B cell (primary cell): ENCODE data around the gene SYT17. TPM values are rescaled to one million over a fixed set of nuclear protein-coding genes. Genes with fewer than 3 reads are reported as not detected.

Experiments used
- ATAC-seq: fragments of 200-7000 bp; cut with Tn5 transposase; one replicate; pipeline ENCODE4 v1.10.0; 2021; ENCODE audit warnings: low read depth, mild to moderate bottlenecking, moderate number of reproducible peaks, moderate library complexity
- CTCF ChIA-PET: fragments of 350-600 bp; sonication (Branson Sonifier 250); formaldehyde crosslinking; loops from one replicate; lab custom pipeline; 2021; ENCODE audit warnings: antibody characterized with exemption, inconsistent platforms; lab: Charles Lee
- POLR2A ChIA-PET: fragments of 350-600 bp; sonication (Branson Sonifier 250); formaldehyde crosslinking; loops from one replicate; lab custom pipeline; 2021; ENCODE audit warnings: antibody characterized with exemption; lab: Charles Lee
- DNase-seq: peaks from one replicate; pipeline ENCODE4 v3.0.0; 2013
- H2AFZ ChIP-seq: 2 replicates; pipeline ENCODE4 v1.6.1; 2012; ENCODE audit warnings: mild to moderate bottlenecking, low read depth, low read length; ENCODE audit not compliant: insufficient read depth, poor library complexity, severe bottlenecking
- H3K27ac ChIP-seq, 2 donors: 1 replicate in 1 of 2; 2 replicates in 1 of 2; pipeline ENCODE4 v1.5.1; 2012 to 2013; ENCODE audit warnings: low read length in 2 of 2, mild to moderate bottlenecking in 2 of 2, moderate library complexity in 1 of 2
- H3K27me3 ChIP-seq, 4 experiments: fragments of 200-600 bp in 1 of 4; sonication (generic) in 1 of 4; replicated peaks in 1 of 4; 1 replicate in 2 of 4; 2 replicates in 2 of 4; pipeline versions ENCODE4 v1.6.1 to v1.7.0; 2013 to 2016; ENCODE audit warnings: low read length in 3 of 4, mild to moderate bottlenecking in 2 of 4, mixed read lengths in 1 of 4, moderate library complexity in 1 of 4; ENCODE audit not compliant: insufficient read depth in 4 of 4, control insufficient read depth in 3 of 4; ENCODE audit errors: control extremely low read depth in 1 of 4
- H3K36me3 ChIP-seq, 2 experiments: replicated peaks in 1 of 2; 1 replicate in 1 of 2; 2 replicates in 1 of 2; pipeline versions ENCODE4 v1.6.1 to v1.7.1; 2013; ENCODE audit warnings: low read length in 1 of 2; ENCODE audit not compliant: insufficient read depth in 2 of 2, control insufficient read depth in 1 of 2; ENCODE audit errors: control extremely low read depth in 1 of 2, extremely low read depth in 1 of 2
- H3K4me1 ChIP-seq, 2 donors: fragments of 200-600 bp in 1 of 2; sonication (generic) in 1 of 2; 1 replicate in 1 of 2; 2 replicates in 1 of 2; pipeline versions ENCODE4 v1.5.1 to v1.6.1; 2013 to 2017; ENCODE audit warnings: low read length in 2 of 2; ENCODE audit not compliant: control insufficient read depth in 2 of 2, insufficient read depth in 2 of 2
- H3K4me2 ChIP-seq: replicated peaks from 2 replicates; pipeline ENCODE3; 2012; ENCODE audit warnings: mild to moderate bottlenecking, low read depth, low read length; ENCODE audit not compliant: poor library complexity, severe bottlenecking
- H3K4me3 ChIP-seq, 5 experiments: fragments of 200-600 bp in 1 of 5; sonication (generic) in 1 of 5; 1 replicate in 3 of 5; 2 replicates in 2 of 5; pipeline versions ENCODE4 v1.5.1 to v1.7.0; 2011 to 2016; ENCODE audit warnings: low read length in 4 of 5, mild to moderate bottlenecking in 4 of 5, low read depth in 2 of 5, control low read depth in 1 of 5, moderate library complexity in 1 of 5; ENCODE audit not compliant: insufficient read depth in 1 of 5; ENCODE audit errors: control extremely low read depth in 1 of 5, extremely low read depth in 1 of 5
- H3K79me2 ChIP-seq: fragments of 200-600 bp; sonication (generic); one replicate; pipeline ENCODE4 v1.6.0; 2016; ENCODE audit warnings: low read length; ENCODE audit not compliant: control insufficient read depth, insufficient read depth
- H3K9ac ChIP-seq: fragments of 200-600 bp; sonication (generic); 2 replicates; pipeline ENCODE4 v1.6.1; 2017; ENCODE audit warnings: mild to moderate bottlenecking, low read length, moderate library complexity
- H3K9me3 ChIP-seq, 3 donors: one replicate each; pipeline versions ENCODE4 v1.6.1 to v1.7.1; 2013; ENCODE audit warnings: low read length in 2 of 3; ENCODE audit not compliant: control insufficient read depth in 2 of 3, insufficient read depth in 1 of 3; ENCODE audit errors: control extremely low read depth in 1 of 3
- H4K20me1 ChIP-seq: 2 replicates; pipeline ENCODE4 v1.6.0; 2012; ENCODE audit warnings: mild to moderate bottlenecking, low read length; ENCODE audit not compliant: insufficient read depth, control insufficient read depth, poor library complexity, severe bottlenecking
- H3K27ac Mint-ChIP-seq: one replicate; pipeline ENCODE4 v1.8.0; 2021; ENCODE audit warnings: mixed read lengths
- H3K27me3 Mint-ChIP-seq: one replicate; pipeline ENCODE4 v1.8.0; 2021; ENCODE audit warnings: mixed read lengths
- H3K4me1 Mint-ChIP-seq: one replicate; pipeline ENCODE4 v1.8.0; 2021; ENCODE audit warnings: mixed read lengths
- H3K4me3 Mint-ChIP-seq: one replicate; pipeline ENCODE4 v1.8.0; 2021; ENCODE audit warnings: mixed read lengths
- H3K9me3 Mint-ChIP-seq: one replicate; pipeline ENCODE4 v1.8.0; 2022; ENCODE audit warnings: mixed read lengths; ENCODE audit not compliant: insufficient read depth
- EZH2 ChIP-seq: IDR thresholded peaks from 2 replicates; pipeline ENCODE4 v1.6.1; 2012; ENCODE audit warnings: borderline replicate concordance, low read depth, mild to moderate bottlenecking, moderate library complexity, low read length; ENCODE audit not compliant: insufficient read depth, poor library complexity, severe bottlenecking
- WGBS: methylation state at CpG from one replicate; pipeline ENCODE4 v1.1.5; 2013; ENCODE audit warnings: missing lambda C conversion rate; ENCODE audit not compliant: insufficient coverage; 5-methylcytosine and 5-hydroxymethylcytosine counted together
- intact Hi-C: fragments of 100-400 bp; cut with micrococcal nuclease; formaldehyde crosslinking; loops from one replicate; pipeline ENCODE4 v1.10.0; 2022
- polyA plus RNA-seq: library from polyadenylated mRNA; depleted of rRNA; stranded (reverse); fragments of >200 nt; gene quantifications from 2 replicates; pipeline ENCODE4 v1.2.3, GENCODE V29; 2012
- total RNA-seq, 2 donors: library from RNA; stranded (reverse); fragments of 120-200 nt in 1 of 2; gene quantifications; 1 replicate in 1 of 2; 2 replicates in 1 of 2; pipeline versions ENCODE4 v1.2.3 to v1.2.4, GENCODE V29; 2013 to 2022
- TF ChIP-seq, protein P1 (sequence below): fragments of 200-600 bp; IDR thresholded peaks from one replicate; pipeline ENCODE4 v1.8.0; 2022; ENCODE audit warnings: antibody characterized with exemption, mild to moderate bottlenecking

Gene SYT17
- total and polyA plus RNA-seq, 2 donors (not counting 1 experiment from before 2014, with no cell fraction given) = 24.9 to 27.7 TPM

DNA sequence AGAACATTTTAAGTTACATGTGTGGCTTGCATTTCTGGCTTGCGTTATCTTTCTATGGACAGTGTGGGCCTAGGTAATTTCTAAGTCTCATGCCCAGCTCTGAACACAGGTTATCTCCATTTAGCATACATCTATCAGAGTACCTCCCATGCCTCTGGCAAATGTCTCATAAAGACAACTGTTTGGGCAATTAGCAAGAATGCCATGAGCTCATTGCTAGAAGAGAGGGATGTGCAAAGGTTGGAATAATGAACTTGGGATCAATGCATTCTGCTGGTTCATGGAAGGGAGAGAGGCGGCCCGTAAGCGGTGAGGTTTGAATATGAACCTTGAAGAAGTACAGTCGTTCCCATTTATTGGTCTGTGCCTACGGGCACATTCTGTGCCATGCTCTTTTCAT, 14.4 kb downstream of the SYT17 start:
- DNase-seq (no peak), ATAC-seq (no peak)
- Mint-ChIP-seq H3K27ac (no peak overlapping the region), H3K27me3 (no peaks in the 10 kb centered on the region), H3K9me3 (no peaks in the 10 kb centered on the region), H3K4me1 (peaks cover 9% of the 10 kb centered on the region), H3K4me3 (no peak overlapping the region)
- H3K27me3 ChIP-seq = no peaks in the 10 kb centered on the region
- ChIA-PET CTCF (interaction anchor here (2.1 kb wide), 1 partner anchor 189 kb away, joined by 8 read pairs; no protein-coding TSS in a partner anchor), POLR2A (no interaction called here)
- H3K4me2 ChIP-seq = no peak overlapping the region
- no peak overlapping the region for H2AFZ ChIP-seq
- H3K9me3 ChIP-seq = peaks cover 0 to 4% (median 0%) of the 10 kb centered on the region in 3 donors
- H3K4me3 ChIP-seq = no peak overlapping the region
- no peaks in the 10 kb centered on the region for H3K79me2 ChIP-seq
- H3K36me3 ChIP-seq = no peaks in the 10 kb centered on the region
- no peak for TF ChIP-seq EZH2
- TF ChIP-seq, protein P1, sequence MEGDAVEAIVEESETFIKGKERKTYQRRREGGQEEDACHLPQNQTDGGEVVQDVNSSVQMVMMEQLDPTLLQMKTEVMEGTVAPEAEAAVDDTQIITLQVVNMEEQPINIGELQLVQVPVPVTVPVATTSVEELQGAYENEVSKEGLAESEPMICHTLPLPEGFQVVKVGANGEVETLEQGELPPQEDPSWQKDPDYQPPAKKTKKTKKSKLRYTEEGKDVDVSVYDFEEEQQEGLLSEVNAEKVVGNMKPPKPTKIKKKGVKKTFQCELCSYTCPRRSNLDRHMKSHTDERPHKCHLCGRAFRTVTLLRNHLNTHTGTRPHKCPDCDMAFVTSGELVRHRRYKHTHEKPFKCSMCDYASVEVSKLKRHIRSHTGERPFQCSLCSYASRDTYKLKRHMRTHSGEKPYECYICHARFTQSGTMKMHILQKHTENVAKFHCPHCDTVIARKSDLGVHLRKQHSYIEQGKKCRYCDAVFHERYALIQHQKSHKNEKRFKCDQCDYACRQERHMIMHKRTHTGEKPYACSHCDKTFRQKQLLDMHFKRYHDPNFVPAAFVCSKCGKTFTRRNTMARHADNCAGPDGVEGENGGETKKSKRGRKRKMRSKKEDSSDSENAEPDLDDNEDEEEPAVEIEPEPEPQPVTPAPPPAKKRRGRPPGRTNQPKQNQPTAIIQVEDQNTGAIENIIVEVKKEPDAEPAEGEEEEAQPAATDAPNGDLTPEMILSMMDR = no peak
- no peaks in the 10 kb centered on the region for H4K20me1 ChIP-seq
- no peak overlapping the region for H3K9ac ChIP-seq
- intact Hi-C loops = no loop called here
- 89% methylated on average over 5 of the region's 6 CpGs for WGBS
- no peak overlapping the region for H3K27ac ChIP-seq
- H3K4me1 ChIP-seq = peaks cover 0 to 9% of the 10 kb centered on the region in 2 donors

DNA sequence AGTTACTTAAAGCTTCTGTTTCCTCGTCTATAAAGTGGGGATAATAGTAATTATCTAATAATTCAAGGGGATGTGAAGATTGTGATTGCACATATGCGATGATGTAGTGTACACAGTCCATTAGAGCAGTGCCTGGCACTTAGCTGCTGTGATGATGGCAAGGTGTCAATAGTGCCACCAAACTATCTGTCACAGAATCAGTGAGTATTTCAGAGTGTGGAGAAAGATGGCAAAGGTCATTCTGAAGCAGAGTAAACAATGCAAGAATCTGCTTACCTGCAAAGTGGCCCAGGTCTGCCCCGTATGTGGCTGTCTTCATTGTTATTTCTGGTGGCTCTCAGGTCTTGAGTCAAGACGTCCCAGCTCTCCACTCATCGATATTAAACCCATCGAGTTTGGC, 15.1 kb downstream of the SYT17 start:
- H3K27ac Mint-ChIP-seq = no peak overlapping the region
- CTCF ChIA-PET = interaction anchor here (2.1 kb wide), 1 partner anchor 189 kb away, joined by 8 read pairs; no protein-coding TSS in a partner anchor

More for the DNA sequence above, 15.1 kb downstream of the SYT17 start:
- no peak overlapping the region for H3K4me3 Mint-ChIP-seq
- 94% methylated on average over 5 of the region's 6 CpGs for WGBS
- H3K4me1 Mint-ChIP-seq = peaks cover 9% of the 10 kb centered on the region
- Histone ChIP-seq H3K36me3 (no peaks in the 10 kb centered on the region), H3K4me2 (no peak overlapping the region), H4K20me1 (no peaks in the 10 kb centered on the region), H3K27ac (no peak overlapping the region), H3K9me3 (peaks cover 0 to 4% (median 0%) of the 10 kb centered on the region in 3 donors), H3K4me1 (peaks cover 0 to 9% of the 10 kb centered on the region in 2 donors), H3K4me3 (no peak overlapping the region), H3K9ac (no peak overlapping the region), H2AFZ (no peak overlapping the region), H3K79me2 (no peaks in the 10 kb centered on the region), H3K27me3 (no peaks in the 10 kb centered on the region)
- no peak for DNase-seq
- no peaks in the 10 kb centered on the region for H3K9me3 Mint-ChIP-seq
- ATAC-seq = no peak
- TF ChIP-seq, protein P1 = no peak
- TF ChIP-seq EZH2 = no peak
- POLR2A ChIA-PET = interaction anchor here (0.5 kb wide), 1 partner anchor 9 kb away, joined by 3 read pairs; no protein-coding TSS in a partner anchor
- intact Hi-C loops = no loop called here
- H3K27me3 Mint-ChIP-seq = no peaks in the 10 kb centered on the region
